Osteocyte (in vitro differentiated cells): ENCODE data around the gene GRM7. TPM values are rescaled to one million over a fixed set of nuclear protein-coding genes. Genes with fewer than 3 reads are reported as not detected.

Experiments used
- DNase-seq: peaks from one replicate; pipeline ENCODE4 v3.0.0; 2021; ENCODE audit warnings: mixed read lengths; ENCODE audit not compliant: unreplicated experiment; ENCODE audit errors: extremely low spot score
- H3K27ac Mint-ChIP-seq: one replicate; pipeline ENCODE4 v1.8.0; 2021; ENCODE audit warnings: mild to moderate bottlenecking, mixed read lengths; ENCODE audit not compliant: unreplicated experiment
- H3K27me3 Mint-ChIP-seq: one replicate; pipeline ENCODE4 v1.8.0; 2021; ENCODE audit warnings: mixed read lengths; ENCODE audit not compliant: unreplicated experiment
- H3K36me3 Mint-ChIP-seq: one replicate; pipeline ENCODE4 v1.8.0; 2021; ENCODE audit warnings: mixed read lengths; ENCODE audit not compliant: unreplicated experiment
- H3K4me1 Mint-ChIP-seq: one replicate; pipeline ENCODE4 v1.8.0; 2021; ENCODE audit warnings: mixed read lengths; ENCODE audit not compliant: unreplicated experiment
- H3K4me3 Mint-ChIP-seq: one replicate; pipeline ENCODE4 v1.8.0; 2021; ENCODE audit warnings: mild to moderate bottlenecking, moderate library complexity, mixed read lengths; ENCODE audit not compliant: unreplicated experiment
- H3K9me3 Mint-ChIP-seq: one replicate; pipeline ENCODE4 v1.8.0; 2021; ENCODE audit warnings: mixed read lengths; ENCODE audit not compliant: unreplicated experiment
- CTCF ChIP-seq: fragments of 200-600 bp; sonication (generic); IDR thresholded peaks from 2 replicates; pipeline ENCODE4 v1.5.0; 2021; ENCODE audit warnings: antibody characterized with exemption, mild to moderate bottlenecking, moderate library complexity
- total RNA-seq: library from RNA; stranded (reverse); gene quantifications from 2 replicates; pipeline ENCODE4 v1.2.1, GENCODE V29; 2021

The GRM7 gene
- total RNA-seq, 1 donor from 2014 or later: not detected

- peaks cover 12% of the 10 kb centered on the region for H3K9me3 Mint-ChIP-seq
- TF ChIP-seq CTCF: no peak
- no peak overlapping the region for H3K27ac Mint-ChIP-seq
- no peak for DNase-seq
- H3K4me3 Mint-ChIP-seq: no peak overlapping the region
- H3K4me1 Mint-ChIP-seq: no peaks in the 10 kb centered on the region
- peaks cover 1% of the 10 kb centered on the region for H3K27me3 Mint-ChIP-seq
- no peaks in the 10 kb centered on the region for H3K36me3 Mint-ChIP-seq
These were observed 6.7 kb upstream of the GRM7 start for GRCh38 chr3:6854184-6854583.

GRCh38 chr3:6857510-6857909 is 3.4 kb upstream of the GRM7 start:
- no peaks in the 10 kb centered on the region for H3K4me1 Mint-ChIP-seq
- no peak overlapping the region for H3K27ac Mint-ChIP-seq
- no peak for TF ChIP-seq CTCF
- no peaks in the 10 kb centered on the region for H3K36me3 Mint-ChIP-seq
- no peak for DNase-seq
- peaks cover 3% of the 10 kb centered on the region for H3K9me3 Mint-ChIP-seq
- no peak overlapping the region for H3K4me3 Mint-ChIP-seq
- peaks cover 22% of the 10 kb centered on the region for H3K27me3 Mint-ChIP-seq

- Mint-ChIP-seq H3K27me3 (peaks cover 34% of the 10 kb centered on the region), H3K36me3 (no peaks in the 10 kb centered on the region), H3K27ac (no peak overlapping the region), H3K9me3 (no peaks in the 10 kb centered on the region), H3K4me1 (no peaks in the 10 kb centered on the region), H3K4me3 (no peak overlapping the region)
- DNase-seq: no peak
- TF ChIP-seq CTCF: no peak
These were observed 564 bp upstream of the GRM7 start for GRCh38 chr3:6860149-6860953.

- DNase-seq: no peak
- no peaks in the 10 kb centered on the region for H3K9me3 Mint-ChIP-seq
- no peak for TF ChIP-seq CTCF
- H3K27me3 Mint-ChIP-seq: peaks cover 34% of the 10 kb centered on the region
- no peaks in the 10 kb centered on the region for H3K4me1 Mint-ChIP-seq
- no peaks in the 10 kb centered on the region for H3K36me3 Mint-ChIP-seq
- H3K4me3 Mint-ChIP-seq: no peak overlapping the region
- no peak overlapping the region for H3K27ac Mint-ChIP-seq
These were observed 698 bp downstream of the GRM7 start for GRCh38 chr3:6861625-6862000.

DNA sequence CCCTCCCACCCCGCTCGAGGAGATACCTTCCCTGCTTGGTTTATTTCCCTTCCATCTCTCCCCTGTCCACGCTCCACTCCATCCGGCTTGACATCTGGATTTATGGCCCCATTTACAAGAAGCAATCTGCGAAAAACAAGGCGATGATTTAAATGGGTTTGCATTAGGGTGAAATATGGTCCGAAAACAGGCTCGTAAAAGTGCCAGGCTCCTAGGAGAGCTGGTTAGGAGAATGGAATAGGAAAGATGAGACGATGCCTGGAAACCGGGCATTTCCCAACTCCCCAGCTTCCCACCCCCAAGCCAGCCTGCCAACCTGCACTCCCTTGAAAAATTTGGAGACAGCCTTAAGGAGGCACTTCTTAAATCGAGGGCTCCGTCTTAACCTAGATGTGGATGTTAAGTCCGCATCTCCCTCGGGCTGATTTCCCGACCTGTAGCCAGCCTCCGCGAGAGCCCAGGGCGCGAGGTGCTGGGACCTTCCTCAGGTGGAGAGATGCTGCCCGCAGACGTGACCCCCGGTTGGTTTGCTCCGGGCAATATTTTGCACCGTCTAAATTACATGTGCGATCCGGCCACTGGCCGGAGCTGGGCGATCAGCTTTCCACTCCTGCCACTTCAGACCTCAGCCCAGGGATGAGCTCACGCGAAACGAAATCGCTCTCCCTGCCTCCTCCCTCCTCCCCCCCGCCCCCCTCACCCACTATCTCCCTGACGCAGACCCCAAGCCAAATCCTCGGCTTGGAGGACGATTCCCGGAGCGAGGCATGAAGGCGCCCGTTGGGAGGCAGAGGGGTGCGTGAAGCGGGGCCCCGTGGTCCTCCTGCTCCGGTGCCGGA is 1.3 kb downstream of the GRM7 start:
- DNase-seq: no peak
- Mint-ChIP-seq H3K27ac (no peak overlapping the region), H3K4me1 (no peaks in the 10 kb centered on the region), H3K36me3 (no peaks in the 10 kb centered on the region), H3K4me3 (no peak overlapping the region), H3K27me3 (peaks cover 34% of the 10 kb centered on the region), H3K9me3 (no peaks in the 10 kb centered on the region)
- TF ChIP-seq CTCF: no peak
